Measurements from ENCODE around the gene AUTS2.

AUTS2 gene

DNA sequence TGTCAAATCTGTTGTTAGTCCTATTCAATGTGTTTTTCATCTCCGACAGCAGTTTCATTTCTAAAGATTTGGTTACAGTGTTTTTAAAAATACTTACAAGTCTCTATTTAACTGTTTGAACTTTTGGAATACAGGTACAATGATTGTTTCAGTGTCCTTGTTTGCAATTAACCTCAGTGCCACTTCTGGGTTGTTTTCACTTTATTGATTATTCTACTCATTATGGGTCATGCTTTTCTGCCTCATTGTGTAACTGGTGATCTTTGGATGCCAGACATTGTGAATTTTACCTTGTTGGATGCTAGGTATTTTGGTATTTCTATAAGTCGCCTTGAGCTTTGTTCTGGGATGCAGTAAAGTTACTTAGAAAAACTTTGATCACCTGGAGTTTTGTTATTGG lies 331.3 kb downstream of the AUTS2 start:
- no peak overlapping the region for H3K4me3 ChIP-seq (ENCODE audit: low read length, poor library complexity, severe bottlenecking)
- peaks cover 7% of the 10 kb centered on the region; the same call in 1 of the 2 replicates for H3K9me3 ChIP-seq (ENCODE audit: insufficient read depth, low read depth, low read length)
- no peaks in the 10 kb centered on the region for H3F3A ChIP-seq (ENCODE audit: low read depth)
- H3K4me2 ChIP-seq (ENCODE audit: low read depth, low read length, poor library complexity, severe bottlenecking), result no peak overlapping the region
- no peaks in the 10 kb centered on the region for H3K27me3 ChIP-seq (ENCODE audit: insufficient read depth, low read length, poor library complexity, severe bottlenecking)
- no peak for TF ChIP-seq EZH2phosphoT487 (IDR thresholded peaks at IDR 0.05; ENCODE audit: borderline replicate concordance)
- TF ChIP-seq, protein P1, sequence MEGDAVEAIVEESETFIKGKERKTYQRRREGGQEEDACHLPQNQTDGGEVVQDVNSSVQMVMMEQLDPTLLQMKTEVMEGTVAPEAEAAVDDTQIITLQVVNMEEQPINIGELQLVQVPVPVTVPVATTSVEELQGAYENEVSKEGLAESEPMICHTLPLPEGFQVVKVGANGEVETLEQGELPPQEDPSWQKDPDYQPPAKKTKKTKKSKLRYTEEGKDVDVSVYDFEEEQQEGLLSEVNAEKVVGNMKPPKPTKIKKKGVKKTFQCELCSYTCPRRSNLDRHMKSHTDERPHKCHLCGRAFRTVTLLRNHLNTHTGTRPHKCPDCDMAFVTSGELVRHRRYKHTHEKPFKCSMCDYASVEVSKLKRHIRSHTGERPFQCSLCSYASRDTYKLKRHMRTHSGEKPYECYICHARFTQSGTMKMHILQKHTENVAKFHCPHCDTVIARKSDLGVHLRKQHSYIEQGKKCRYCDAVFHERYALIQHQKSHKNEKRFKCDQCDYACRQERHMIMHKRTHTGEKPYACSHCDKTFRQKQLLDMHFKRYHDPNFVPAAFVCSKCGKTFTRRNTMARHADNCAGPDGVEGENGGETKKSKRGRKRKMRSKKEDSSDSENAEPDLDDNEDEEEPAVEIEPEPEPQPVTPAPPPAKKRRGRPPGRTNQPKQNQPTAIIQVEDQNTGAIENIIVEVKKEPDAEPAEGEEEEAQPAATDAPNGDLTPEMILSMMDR (conservative IDR thresholded peaks at IDR 0.05; ENCODE audit: low read length), result no peak
- H3K9me2 ChIP-seq (replicated peaks; ENCODE audit: low read depth, low read length), result no peaks in the 10 kb centered on the region
- peaks cover 9% of the 10 kb centered on the region; the same call in 1 of the 2 replicates for H3K36me3 ChIP-seq (ENCODE audit: insufficient read depth, low read length)
- H2AFZ ChIP-seq (ENCODE audit: low read length), result no peak overlapping the region
- H3K4me1 ChIP-seq (ENCODE audit: insufficient read depth, low read length, poor library complexity, severe bottlenecking), result no peaks in the 10 kb centered on the region
- no peaks in the 10 kb centered on the region for H4K20me1 ChIP-seq (ENCODE audit: insufficient read depth, low read length, poor library complexity, severe bottlenecking)
- H3K79me2 ChIP-seq (ENCODE audit: insufficient read depth, low read length), result peaks cover 29% of the 10 kb centered on the region
- H3K9ac ChIP-seq (ENCODE audit: low read depth, low read length, poor library complexity, severe bottlenecking), result no peak overlapping the region

DNA sequence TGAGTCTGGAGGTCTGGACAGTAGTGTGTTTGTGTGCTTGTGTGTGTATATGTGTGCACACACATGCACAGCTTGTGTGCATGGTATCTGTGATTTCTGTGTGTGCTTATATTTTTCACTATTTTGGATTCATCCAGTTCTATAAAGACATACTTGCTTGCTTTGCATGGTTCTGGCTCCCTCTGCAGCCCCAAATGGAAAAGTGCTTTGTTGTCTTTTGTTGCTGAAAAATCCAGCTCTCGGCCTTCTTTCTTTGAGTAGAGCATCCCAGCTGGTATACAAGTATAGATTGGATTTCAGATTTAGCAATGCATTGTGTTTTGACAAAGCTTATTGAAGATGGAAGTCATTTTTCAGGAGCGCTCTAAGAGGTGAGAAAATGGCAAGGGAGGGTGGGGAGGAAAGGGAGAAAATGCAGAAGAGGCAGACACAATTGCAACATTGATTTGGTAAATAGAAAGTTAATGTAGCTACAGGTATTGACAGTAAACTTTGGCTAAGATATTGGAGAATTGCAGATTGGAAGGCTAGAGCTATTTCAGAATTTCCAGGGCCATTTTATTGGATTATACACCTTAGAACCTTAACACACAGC lies 333.9 kb downstream of the AUTS2 start:
- Histone ChIP-seq H3K9me2 (replicated peaks; ENCODE audit: low read depth, low read length) (no peaks in the 10 kb centered on the region), H3K4me3 (ENCODE audit: low read length, poor library complexity, severe bottlenecking) (no peak overlapping the region), H3K27me3 (ENCODE audit: insufficient read depth, low read length, poor library complexity, severe bottlenecking) (no peaks in the 10 kb centered on the region), H2AFZ (ENCODE audit: low read length) (no peak overlapping the region), H3K9ac (ENCODE audit: low read depth, low read length, poor library complexity, severe bottlenecking) (no peak overlapping the region), H4K20me1 (ENCODE audit: insufficient read depth, low read length, poor library complexity, severe bottlenecking) (no peaks in the 10 kb centered on the region), H3F3A (ENCODE audit: low read depth) (no peaks in the 10 kb centered on the region), H3K4me2 (ENCODE audit: low read depth, low read length, poor library complexity, severe bottlenecking) (no peak overlapping the region), H3K9me3 (ENCODE audit: insufficient read depth, low read depth, low read length) (peaks cover 7% of the 10 kb centered on the region; the same call in 1 of the 2 replicates), H3K4me1 (ENCODE audit: insufficient read depth, low read length, poor library complexity, severe bottlenecking) (no peaks in the 10 kb centered on the region), H3K79me2 (ENCODE audit: insufficient read depth, low read length) (peaks cover 39% of the 10 kb centered on the region), H3K36me3 (ENCODE audit: insufficient read depth, low read length) (peaks cover 9% of the 10 kb centered on the region; the same call in 1 of the 2 replicates)
- TF ChIP-seq EZH2phosphoT487 (IDR thresholded peaks at IDR 0.05; ENCODE audit: borderline replicate concordance), result no peak
- TF ChIP-seq, protein P1 (conservative IDR thresholded peaks at IDR 0.05; ENCODE audit: low read length), result peak; percentile 86

DNA sequence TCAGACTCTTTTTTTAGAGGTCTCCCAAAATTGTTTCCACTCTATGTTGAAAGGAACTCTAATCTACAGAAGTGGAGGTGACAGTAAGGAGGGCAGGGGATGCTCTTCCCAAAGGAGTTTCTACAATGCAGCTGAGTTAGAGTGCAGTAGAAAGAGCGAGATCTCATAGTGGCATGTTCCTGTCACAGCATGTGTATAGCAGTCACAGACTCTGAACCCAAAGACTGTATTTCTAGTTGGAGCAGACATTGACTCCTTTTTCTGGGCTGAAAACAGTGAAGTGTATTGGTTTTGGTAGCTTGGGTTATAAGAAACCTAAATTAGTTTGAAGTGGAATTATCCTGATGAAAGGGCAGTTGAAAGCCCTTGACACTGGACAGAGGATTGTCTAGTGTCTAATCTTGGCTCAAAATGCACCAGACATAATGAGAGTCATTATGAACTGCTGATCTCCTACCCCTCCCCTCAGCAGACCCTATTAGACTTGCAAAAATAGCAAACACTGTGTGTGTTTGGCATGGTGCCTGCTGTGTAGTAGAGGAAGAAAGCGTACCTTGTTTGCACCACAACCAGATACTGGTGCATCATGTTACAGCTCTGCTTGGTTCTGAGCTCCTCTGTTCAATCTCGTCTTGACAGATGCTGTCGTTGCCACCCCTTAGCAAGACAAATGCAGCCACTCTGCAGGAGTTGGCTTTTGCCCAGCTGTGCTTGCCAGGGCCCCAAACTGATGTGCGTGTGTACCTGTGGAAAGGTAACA lies 336.0 kb downstream of the AUTS2 start:
- peaks cover 26% of the 10 kb centered on the region; the same call in 1 of the 2 replicates for H3K79me2 ChIP-seq (ENCODE audit: insufficient read depth, low read length)
- H3K9ac ChIP-seq (ENCODE audit: low read depth, low read length, poor library complexity, severe bottlenecking), result no peak overlapping the region
- H3F3A ChIP-seq (ENCODE audit: low read depth), result no peaks in the 10 kb centered on the region
- H2AFZ ChIP-seq (ENCODE audit: low read length), result no peak overlapping the region
- H3K4me1 ChIP-seq (ENCODE audit: insufficient read depth, low read length, poor library complexity, severe bottlenecking), result no peaks in the 10 kb centered on the region
- no peak overlapping the region for H3K4me3 ChIP-seq (ENCODE audit: low read length, poor library complexity, severe bottlenecking)
- H3K4me2 ChIP-seq (ENCODE audit: low read depth, low read length, poor library complexity, severe bottlenecking), result no peak overlapping the region
- no peaks in the 10 kb centered on the region for H4K20me1 ChIP-seq (ENCODE audit: insufficient read depth, low read length, poor library complexity, severe bottlenecking)
- H3K9me2 ChIP-seq (replicated peaks; ENCODE audit: low read depth, low read length), result no peaks in the 10 kb centered on the region
- TF ChIP-seq, protein P1 (conservative IDR thresholded peaks at IDR 0.05; ENCODE audit: low read length), result no peak
- TF ChIP-seq EZH2phosphoT487 (IDR thresholded peaks at IDR 0.05; ENCODE audit: borderline replicate concordance), result no peak
- H3K36me3 ChIP-seq (ENCODE audit: insufficient read depth, low read length), result no peaks in the 10 kb centered on the region
- no peaks in the 10 kb centered on the region for H3K9me3 ChIP-seq (ENCODE audit: insufficient read depth, low read depth, low read length)
- H3K27me3 ChIP-seq (ENCODE audit: insufficient read depth, low read length, poor library complexity, severe bottlenecking), result no peaks in the 10 kb centered on the region
